ENCODE measurements around the gene TUBB2A. TPM values are rescaled to one million over a fixed set of nuclear protein-coding genes. Genes with fewer than 3 reads are reported as not detected.
A peak's percentile ranks its signal among the peaks of the same experiment; 100 is the strongest.
"Not testable (repeated sequence)": the region's sequence is repeated elsewhere in the genome, so short reads cannot be mapped to it uniquely, and the experiment has no call there.

Gene TUBB2A
- 217 TPM for polyA plus RNA-seq (2013, experiment 1 of 2; ENCODE audit: insufficient read length)
- 206 TPM for polyA plus RNA-seq (2013, experiment 2 of 2; ENCODE audit: insufficient read length)

DNA sequence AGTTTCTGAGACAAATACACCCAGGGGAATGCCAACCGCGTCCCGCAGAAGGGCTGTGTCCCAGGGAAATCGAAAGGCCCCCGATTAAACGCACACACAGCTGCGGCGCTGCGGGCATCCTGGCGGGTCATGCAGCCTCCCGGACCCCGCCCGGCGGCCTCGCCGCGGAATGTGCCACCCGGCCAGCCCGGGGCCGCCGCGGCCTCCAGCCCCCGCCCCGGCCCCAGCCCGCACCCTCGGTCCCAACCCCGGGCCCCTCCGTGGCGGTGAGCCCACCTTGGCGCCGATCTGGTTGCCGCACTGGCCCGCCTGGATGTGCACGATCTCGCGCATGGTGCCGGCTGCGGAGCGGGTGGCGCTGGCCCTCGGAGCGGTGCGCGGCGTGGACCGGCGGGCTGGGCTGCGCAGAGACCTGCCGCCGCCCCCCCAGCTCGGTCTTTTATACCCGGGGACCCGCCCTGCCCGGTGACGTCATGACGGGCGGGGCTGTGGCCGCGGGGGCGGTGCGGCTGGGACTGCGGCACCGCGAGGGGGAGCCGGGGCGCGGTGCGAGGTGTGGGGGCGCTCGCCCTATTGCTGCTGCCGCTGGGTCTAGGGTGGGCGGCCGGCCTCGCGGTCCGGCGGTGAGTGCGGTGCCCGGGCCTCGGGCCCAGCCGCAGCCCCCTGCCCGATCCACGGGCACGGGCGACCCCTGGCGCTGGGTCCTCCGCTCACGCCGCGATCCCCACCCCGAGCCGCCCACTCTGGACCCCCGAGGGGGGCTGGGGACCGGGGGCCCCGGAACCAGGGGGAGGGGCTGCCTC, at the start of gene TUBB2A:
TSS of gene TUBB2A (minus strand) at position 414 of the 803 bp plus-strand sequence. CDS start at position 333, 81 bp downstream.
- DNase-seq = peak; percentile 90

- no peak for DNase-seq
These were observed 49.1 kb upstream of the TUBB2A start for GRCh38 chr6:3206339-3207015.

DNA sequence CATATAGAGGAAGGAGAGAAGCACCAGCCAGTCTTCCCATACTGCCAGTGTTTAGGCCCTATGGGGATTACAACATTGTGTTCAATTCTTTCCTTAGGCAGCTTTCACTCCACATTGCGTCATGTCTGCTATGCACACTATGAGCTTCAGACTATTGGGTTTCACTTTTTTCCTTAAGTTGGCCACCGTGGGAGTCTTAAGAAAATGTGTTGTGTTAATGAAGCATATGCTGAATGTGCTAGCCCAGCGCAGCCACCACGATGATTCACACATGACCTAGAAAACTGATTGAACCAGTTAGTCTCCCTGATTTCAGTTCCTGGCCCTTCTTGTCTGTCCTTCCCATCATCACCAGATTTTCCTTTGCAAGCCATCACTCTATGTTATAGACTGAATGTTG, 48.6 kb upstream of the TUBB2A start:
- peak; percentile 98 for DNase-seq

GRCh38 chr6:3204921-3205320, 47.6 kb upstream of the TUBB2A start:
- DNase-seq = no peak

GRCh38 chr6:3202999-3203696, 45.8 kb upstream of the TUBB2A start:
- DNase-seq = peak; percentile 45

GRCh38 chr6:3201388-3201787, 44.0 kb upstream of the TUBB2A start:
- no peak for DNase-seq

DNA sequence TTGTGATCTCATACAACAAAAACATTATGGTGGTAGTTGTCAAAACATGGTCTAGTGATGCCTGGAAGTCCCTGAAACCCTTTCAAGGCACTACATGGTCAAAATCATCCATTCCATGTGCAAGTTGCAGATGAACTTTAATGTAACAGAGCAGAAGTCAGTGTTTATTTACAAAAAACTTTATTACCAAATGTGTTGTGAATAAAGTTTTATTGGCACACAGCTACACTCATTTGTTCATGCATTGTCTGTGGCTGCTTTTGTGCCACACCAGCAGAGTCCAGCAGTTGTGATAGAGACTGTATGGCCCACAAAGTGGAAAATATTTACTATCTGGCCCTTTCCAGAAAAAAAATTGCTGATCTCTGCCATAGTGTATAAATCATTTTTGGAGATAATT, 43.3 kb upstream of the TUBB2A start:
- no peak for DNase-seq

DNA sequence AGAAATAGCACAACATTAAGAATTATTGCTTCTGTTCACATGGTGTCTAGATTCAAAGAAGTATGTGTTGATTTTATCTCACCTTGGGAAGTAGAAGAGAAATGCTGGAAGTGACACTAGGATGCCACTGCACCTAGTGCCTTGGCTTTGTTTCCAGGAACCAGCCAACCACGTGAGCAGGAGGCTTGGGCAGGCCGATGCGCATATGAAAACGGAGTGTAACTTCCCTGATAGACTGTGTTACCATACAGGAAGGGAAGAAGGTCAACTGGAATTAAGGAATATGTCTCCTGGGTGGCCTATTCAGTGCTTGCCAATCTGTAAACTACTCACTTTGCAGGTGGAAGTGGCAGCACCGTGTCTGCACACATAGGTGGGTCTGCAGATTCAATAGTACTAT, 42.0 kb upstream of the TUBB2A start:
- DNase-seq = no peak

- not testable (repeated sequence) for DNase-seq
These were observed 40.4 kb upstream of the TUBB2A start for GRCh38 chr6:3197734-3198133.

- DNase-seq = no peak
These were observed 39.4 kb upstream of the TUBB2A start for GRCh38 chr6:3196770-3197169.

DNA sequence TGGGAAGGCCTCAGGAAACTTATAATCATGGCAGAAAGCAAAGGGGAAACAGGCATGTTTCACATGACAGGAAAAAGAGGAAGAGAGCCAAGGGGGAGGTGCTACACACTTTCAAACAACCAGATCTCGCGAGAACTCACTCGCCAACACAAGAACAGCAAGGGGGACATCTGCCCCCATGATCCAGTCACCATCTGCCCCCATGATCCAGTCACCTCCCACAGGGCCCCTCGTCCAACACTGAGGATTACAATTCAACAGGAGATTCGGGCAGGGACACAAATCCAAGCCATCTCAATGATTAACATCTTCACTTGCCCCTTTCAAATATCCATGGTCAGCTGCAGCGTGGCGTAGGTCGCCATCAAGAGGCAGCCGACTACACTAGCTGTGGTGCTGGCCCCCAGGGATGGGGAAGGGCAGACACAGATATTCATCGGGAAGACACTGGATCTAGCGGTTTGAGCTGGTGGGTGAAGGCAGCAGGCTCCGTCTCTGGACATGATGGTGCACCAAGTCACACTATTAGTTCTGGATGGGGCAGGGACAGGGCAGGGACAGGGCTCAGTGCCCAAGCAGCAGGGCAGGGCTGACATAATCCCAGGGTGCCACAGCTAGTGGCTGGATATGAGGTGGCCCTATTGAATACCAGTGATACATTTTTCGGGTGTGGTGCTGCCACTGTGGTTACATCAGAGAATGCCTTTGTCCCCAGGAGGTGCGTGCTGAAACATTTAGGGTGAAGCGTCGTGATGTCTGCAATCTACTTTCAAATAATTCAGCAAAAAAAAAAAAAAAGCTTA, 38.6 kb upstream of the TUBB2A start:
- no peak for DNase-seq

GRCh38 chr6:3195420-3195694, 38.0 kb upstream of the TUBB2A start:
- DNase-seq = no peak

- DNase-seq = peak; percentile 43
These were observed 37.4 kb upstream of the TUBB2A start for GRCh38 chr6:3194535-3195419.

GRCh38 chr6:3193102-3193849, 35.9 kb upstream of the TUBB2A start:
- no peak for DNase-seq

DNA sequence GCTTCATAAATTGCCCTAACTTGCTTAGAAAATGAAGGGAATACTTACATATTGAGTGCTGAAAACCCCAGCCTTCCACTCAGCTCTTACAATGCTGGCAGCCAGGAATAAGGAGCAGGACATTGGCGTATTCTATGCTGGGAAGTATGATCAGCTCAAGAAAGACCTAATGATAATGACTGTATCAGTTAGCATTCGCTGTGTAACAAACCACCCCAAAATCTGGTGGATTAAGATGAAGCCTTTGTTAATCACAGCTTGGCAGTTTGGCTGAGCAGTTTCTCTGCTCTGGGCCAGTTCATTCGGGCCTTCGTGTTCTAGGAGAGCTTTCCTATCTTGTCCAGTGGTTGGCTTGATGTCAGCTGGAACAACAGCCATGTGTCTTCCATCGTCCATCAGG, 33.4 kb upstream of the TUBB2A start:
- DNase-seq = no peak

DNA sequence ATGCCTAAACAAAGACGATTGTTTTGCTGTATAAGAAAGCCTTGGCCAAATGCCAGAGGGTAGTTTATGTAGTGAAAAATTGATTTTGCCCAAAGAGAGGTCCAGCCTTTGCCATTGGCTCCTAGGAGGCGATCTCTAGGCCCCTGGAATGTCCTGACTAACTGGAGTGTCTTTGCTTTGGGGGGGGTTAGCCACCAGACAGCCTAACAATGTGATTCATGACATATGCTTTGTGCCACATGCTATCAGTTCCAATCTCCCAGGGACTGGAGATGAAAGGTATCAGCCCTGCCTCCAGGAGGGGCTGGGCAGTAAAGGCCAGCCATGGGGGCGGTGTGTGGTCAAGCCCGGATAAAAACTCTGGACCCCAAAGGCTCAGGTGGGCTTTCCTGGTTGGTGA, 32.7 kb upstream of the TUBB2A start:
- no peak for DNase-seq

- DNase-seq = not testable (repeated sequence)
These were observed 31.8 kb upstream of the TUBB2A start for GRCh38 chr6:3189192-3189591.

DNA sequence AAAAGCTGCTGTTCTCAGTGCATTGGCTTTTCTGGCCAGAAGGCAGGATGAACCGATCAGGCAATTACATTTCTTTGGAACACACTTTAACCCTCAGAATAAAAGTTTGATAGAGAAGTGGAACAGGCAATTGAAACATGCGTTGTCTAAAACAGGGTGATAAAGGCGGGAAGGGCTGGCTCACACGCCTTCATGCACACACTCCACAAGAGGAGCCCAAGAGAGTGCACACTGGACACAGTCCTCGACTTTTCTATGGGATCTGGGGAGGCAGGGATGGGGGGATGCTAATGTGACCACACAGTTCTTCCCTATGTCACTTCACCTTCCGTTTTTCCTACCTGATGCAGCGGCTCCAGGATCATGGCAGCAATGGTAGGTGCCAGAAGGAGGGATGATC, 30.9 kb upstream of the TUBB2A start:
- DNase-seq = no peak

DNA sequence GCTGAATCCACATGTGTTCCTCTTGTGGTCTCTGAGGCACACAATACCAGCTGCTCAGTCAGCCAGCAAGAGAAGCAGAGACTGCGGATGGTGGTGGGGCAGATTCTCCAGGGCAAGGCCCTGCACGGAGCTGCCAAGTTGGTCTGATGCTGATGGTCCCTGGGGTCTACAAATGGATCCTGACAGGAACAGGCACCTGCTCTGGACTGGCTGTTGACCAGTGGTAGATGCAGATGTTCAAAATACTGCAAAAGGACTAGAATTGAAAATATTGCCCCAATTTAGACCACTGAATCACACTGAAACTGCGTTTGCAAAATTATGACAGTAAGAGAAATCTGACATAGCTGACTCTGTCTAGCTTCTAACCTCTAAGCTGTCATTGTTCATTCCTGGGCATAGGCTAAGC, 29.6 kb upstream of the TUBB2A start:
- no peak for DNase-seq

GRCh38 chr6:3183066-3183465, 25.7 kb upstream of the TUBB2A start:
- no peak for DNase-seq

DNA sequence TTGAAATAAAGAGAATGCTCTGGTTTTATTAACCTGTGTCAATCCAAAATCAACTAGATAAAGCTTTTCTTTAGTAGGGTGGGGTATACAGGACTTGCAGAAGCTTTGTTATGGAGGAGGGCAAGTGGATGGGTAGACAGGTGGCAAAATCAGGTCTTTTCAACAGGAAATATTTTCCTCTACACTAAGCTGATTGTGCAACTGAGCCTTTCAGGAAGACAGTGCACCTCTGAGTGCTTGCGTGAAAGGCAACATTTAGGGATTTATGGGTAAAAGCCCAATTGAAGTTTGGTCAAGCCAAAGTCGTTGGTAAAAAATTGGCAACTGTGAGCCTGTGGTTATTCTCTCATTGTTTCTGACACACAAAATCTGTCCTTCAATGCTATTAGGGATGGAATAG, 23.8 kb upstream of the TUBB2A start:
- no peak for DNase-seq

Data from fibroblast of skin of scalp (primary cell).